ENCODE data around the gene ETS1. TPM values are rescaled to one million over a fixed set of nuclear protein-coding genes. Genes with fewer than 3 reads are reported as not detected.

ETS1 gene
- total and polyA plus RNA-seq, 5 donors, result 24.5 to 60.6 (median 50.6) TPM

DNA sequence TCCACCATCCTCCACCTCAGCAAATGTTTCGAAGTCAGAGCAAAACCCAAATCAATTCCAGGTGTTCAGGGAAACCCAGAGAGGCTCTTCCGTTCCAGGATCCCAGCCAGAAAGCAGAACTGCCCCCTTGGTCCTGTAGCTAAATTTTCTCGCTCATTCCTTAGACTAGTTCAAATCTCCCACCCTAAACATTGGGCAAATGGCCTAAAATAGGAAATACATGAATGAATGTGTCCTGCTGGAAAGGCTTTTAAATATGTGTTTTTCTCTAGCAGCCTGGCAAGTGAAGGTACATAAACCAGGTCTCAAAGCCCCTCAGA is 89.6 kb downstream of the ETS1 start:
- intact Hi-C loops (cut with DNase I), result no loop called here
- no peaks in the 10 kb centered on the region for H3K9me3 ChIP-seq (ENCODE audit: control insufficient read depth, low read length)
- H3K4me1 ChIP-seq (ENCODE audit: control insufficient read depth, insufficient read depth, low read length), result peaks cover 36% of the 10 kb centered on the region
- peak overlapping the region; percentile 21 for H3K4me3 ChIP-seq (ENCODE audit: low read length)
- no peaks in the 10 kb centered on the region for H3K27me3 ChIP-seq (ENCODE audit: control insufficient read depth, insufficient read depth)
- DNase-seq, result no peak
- WGBS, result 33% methylated on average over 3 of the region's 3 CpGs
- peak overlapping the region; percentile 92 for H3K27ac ChIP-seq (ENCODE audit: low read length)
- no peak for ATAC-seq

- H3K27ac ChIP-seq (ENCODE audit: low read length), result peak overlapping the region; percentile 92
- no peaks in the 10 kb centered on the region for H3K9me3 ChIP-seq (ENCODE audit: control insufficient read depth, low read length)
- H3K27me3 ChIP-seq (ENCODE audit: control insufficient read depth, insufficient read depth), result no peaks in the 10 kb centered on the region
- H3K4me3 ChIP-seq (ENCODE audit: low read length), result peak overlapping the region; percentile 21
- intact Hi-C loops (cut with DNase I), result no loop called here
- peak; percentile 48 to 59 for ATAC-seq
- peak in 1 of 3 donors; percentile 41 for DNase-seq
- 15% methylated on average over 7 of the region's 7 CpGs for WGBS
- peaks cover 37% of the 10 kb centered on the region for H3K4me1 ChIP-seq (ENCODE audit: control insufficient read depth, insufficient read depth, low read length)
These were observed 90.1 kb downstream of the ETS1 start for GRCh38 chr11:128497061-128497775.

GRCh38 chr11:128496692-128497060 is 90.7 kb downstream of the ETS1 start:
- 12% methylated on average over 4 of the region's 4 CpGs for WGBS
- Histone ChIP-seq H3K27me3 (ENCODE audit: control insufficient read depth, insufficient read depth) (no peaks in the 10 kb centered on the region), H3K4me3 (ENCODE audit: low read length) (no peak overlapping the region), H3K9me3 (ENCODE audit: control insufficient read depth, low read length) (no peaks in the 10 kb centered on the region), H3K4me1 (ENCODE audit: control insufficient read depth, insufficient read depth, low read length) (peaks cover 36% of the 10 kb centered on the region), H3K27ac (ENCODE audit: low read length) (peak overlapping the region; percentile 92)
- ATAC-seq (peak; percentile 42 to 76), DNase-seq (peak in 1 of 3 donors; percentile 38)
- intact Hi-C loops (cut with DNase I), result no loop called here

DNA sequence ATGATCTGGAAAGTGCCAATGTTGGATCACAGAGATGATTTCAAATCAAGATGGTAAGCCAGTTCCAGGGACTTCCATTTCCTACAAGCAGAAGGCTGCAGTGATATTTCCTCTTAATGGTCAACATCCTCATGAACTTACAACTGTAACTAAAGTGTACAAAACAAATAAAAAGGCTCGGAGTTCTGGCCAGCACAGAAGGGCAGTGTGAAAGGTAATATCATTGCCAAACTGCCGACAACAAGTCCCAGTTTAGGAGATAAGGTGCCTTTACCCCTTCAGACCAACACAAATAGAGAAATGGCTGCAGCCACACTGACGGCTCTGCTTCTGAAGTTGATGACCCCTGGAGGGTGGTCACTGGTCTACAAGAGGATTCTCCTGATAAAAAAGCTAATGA is 91.1 kb downstream of the ETS1 start:
- peaks cover 37% of the 10 kb centered on the region for H3K4me1 ChIP-seq (ENCODE audit: control insufficient read depth, insufficient read depth, low read length)
- H3K4me3 ChIP-seq (ENCODE audit: low read length), result no peak overlapping the region
- intact Hi-C loops (cut with DNase I), result no loop called here
- peak overlapping the region; percentile 92 for H3K27ac ChIP-seq (ENCODE audit: low read length)
- H3K27me3 ChIP-seq (ENCODE audit: control insufficient read depth, insufficient read depth), result no peaks in the 10 kb centered on the region
- ATAC-seq, result peak; percentile 7 to 47
- 19% methylated on average over 3 of the region's 3 CpGs for WGBS
- DNase-seq, result no peak
- no peaks in the 10 kb centered on the region for H3K9me3 ChIP-seq (ENCODE audit: control insufficient read depth, low read length)

- peak overlapping the region; percentile 2 for H3K27ac ChIP-seq (ENCODE audit: low read length)
- 66% methylated on average over 3 of the region's 3 CpGs for WGBS
- no peak for DNase-seq
- peaks cover 33% of the 10 kb centered on the region for H3K4me1 ChIP-seq (ENCODE audit: control insufficient read depth, insufficient read depth, low read length)
- no peaks in the 10 kb centered on the region for H3K27me3 ChIP-seq (ENCODE audit: control insufficient read depth, insufficient read depth)
- intact Hi-C loops (cut with DNase I), result no loop called here
- no peak overlapping the region for H3K4me3 ChIP-seq (ENCODE audit: low read length)
- no peaks in the 10 kb centered on the region for H3K9me3 ChIP-seq (ENCODE audit: control insufficient read depth, low read length)
- ATAC-seq, result no peak
These were observed 92.7 kb downstream of the ETS1 start for GRCh38 chr11:128494418-128495332.

GRCh38 chr11:128493570-128493965 is 93.8 kb downstream of the ETS1 start:
- WGBS, result 49% methylated on average over 2 of the region's 2 CpGs
- no peak for DNase-seq
- no peaks in the 10 kb centered on the region for H3K27me3 ChIP-seq (ENCODE audit: control insufficient read depth, insufficient read depth)
- no peak overlapping the region for H3K4me3 ChIP-seq (ENCODE audit: low read length)
- intact Hi-C loops (cut with DNase I), result no loop called here
- no peaks in the 10 kb centered on the region for H3K9me3 ChIP-seq (ENCODE audit: control insufficient read depth, low read length)
- H3K4me1 ChIP-seq (ENCODE audit: control insufficient read depth, insufficient read depth, low read length), result peaks cover 29% of the 10 kb centered on the region
- peak overlapping the region; percentile 30 for H3K27ac ChIP-seq (ENCODE audit: low read length)
- ATAC-seq, result no peak

DNA sequence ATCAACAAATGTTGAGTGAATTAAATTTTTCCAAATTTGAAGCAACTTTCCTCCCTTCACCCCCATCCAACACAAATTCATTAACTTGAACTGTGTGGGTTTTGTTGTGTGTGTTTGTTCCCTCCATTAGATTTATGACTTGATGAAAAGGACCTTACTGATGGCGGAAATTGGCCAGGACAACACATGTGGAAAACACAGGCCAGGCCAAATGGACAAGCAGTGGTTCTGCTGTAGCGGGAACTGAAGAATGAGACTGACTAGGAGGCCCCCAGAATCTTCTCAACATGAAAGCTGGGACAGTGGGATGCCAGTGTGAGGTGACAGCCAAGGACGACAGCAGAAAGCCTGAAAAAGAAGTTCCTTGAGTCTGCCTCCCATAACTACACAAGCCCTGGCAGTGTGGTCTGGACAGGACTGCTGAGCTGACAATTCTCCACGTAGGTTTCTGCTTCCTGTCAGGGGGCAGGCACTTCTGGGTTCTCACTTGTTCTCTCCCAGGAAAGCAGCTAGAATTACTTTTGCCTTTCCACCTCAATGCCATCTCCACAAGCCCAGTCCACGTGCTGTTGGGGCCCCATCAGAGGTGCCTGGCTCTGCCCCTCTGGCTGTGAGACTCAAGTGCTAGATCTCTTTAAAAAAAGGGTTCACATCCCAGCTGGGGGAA is 94.3 kb downstream of the ETS1 start:
- intact Hi-C loops (cut with DNase I), result no loop called here
- DNase-seq (no peak), ATAC-seq (no peak)
- Histone ChIP-seq H3K27ac (ENCODE audit: low read length) (peak overlapping the region; percentile 30), H3K27me3 (ENCODE audit: control insufficient read depth, insufficient read depth) (no peaks in the 10 kb centered on the region), H3K9me3 (ENCODE audit: control insufficient read depth, low read length) (no peaks in the 10 kb centered on the region), H3K4me1 (ENCODE audit: control insufficient read depth, insufficient read depth, low read length) (peaks cover 29% of the 10 kb centered on the region), H3K4me3 (ENCODE audit: low read length) (no peak overlapping the region)
- whole genome bisulfite sequencing, result 51% methylated on average over 5 of the region's 5 CpGs

- DNase-seq (no peak), ATAC-seq (peak in 1 of 2 donors; percentile 70)
- intact Hi-C loops (cut with DNase I), result no loop called here
- Histone ChIP-seq H3K27ac (ENCODE audit: low read length) (peak overlapping the region; percentile 56), H3K4me1 (ENCODE audit: control insufficient read depth, insufficient read depth, low read length) (peaks cover 24% of the 10 kb centered on the region), H3K4me3 (ENCODE audit: low read length) (no peak overlapping the region), H3K27me3 (ENCODE audit: control insufficient read depth, insufficient read depth) (no peaks in the 10 kb centered on the region), H3K9me3 (ENCODE audit: control insufficient read depth, low read length) (no peaks in the 10 kb centered on the region)
- 64% methylated on average over 2 of the region's 2 CpGs for WGBS
These were observed 94.9 kb downstream of the ETS1 start for GRCh38 chr11:128492461-128492860.

GRCh38 chr11:128491195-128491936 is 96.0 kb downstream of the ETS1 start:
- intact Hi-C loops (cut with DNase I), result no loop called here
- DNase-seq, result no peak

GRCh38 chr11:128490092-128490491 is 97.3 kb downstream of the ETS1 start:
- Histone ChIP-seq H3K27me3 (ENCODE audit: control insufficient read depth, insufficient read depth) (no peaks in the 10 kb centered on the region), H3K9me3 (ENCODE audit: control insufficient read depth, low read length) (no peaks in the 10 kb centered on the region), H3K4me3 (ENCODE audit: low read length) (no peak overlapping the region), H3K4me1 (ENCODE audit: control insufficient read depth, insufficient read depth, low read length) (peaks cover 17% of the 10 kb centered on the region), H3K27ac (ENCODE audit: low read length) (no peak overlapping the region)
- DNase-seq (no peak), ATAC-seq (no peak)
- 66% methylated on average over 3 of the region's 3 CpGs for WGBS
- intact Hi-C loops (cut with DNase I), result no loop called here

More at GRCh38 chr11:128491195-128491936, 96.0 kb downstream of the ETS1 start:
- H3K27ac ChIP-seq (ENCODE audit: low read length), result no peak overlapping the region
- H3K4me3 ChIP-seq (ENCODE audit: low read length), result no peak overlapping the region
- no peak for ATAC-seq
- WGBS, result 50% methylated on average over 3 of the region's 3 CpGs
- peaks cover 17% of the 10 kb centered on the region for H3K4me1 ChIP-seq (ENCODE audit: control insufficient read depth, insufficient read depth, low read length)
- H3K9me3 ChIP-seq (ENCODE audit: control insufficient read depth, low read length), result no peaks in the 10 kb centered on the region
- no peaks in the 10 kb centered on the region for H3K27me3 ChIP-seq (ENCODE audit: control insufficient read depth, insufficient read depth)

Data from right cardiac atrium (tissue), 5 donors.